ENCODE data around the gene FAM98C.
A peak's percentile ranks its signal among the peaks of the same experiment; 100 is the strongest.
"Not testable (repeated sequence)": the region's sequence is repeated elsewhere in the genome, so short reads cannot be mapped to it uniquely, and the experiment has no call there.

The FAM98C gene

DNA sequence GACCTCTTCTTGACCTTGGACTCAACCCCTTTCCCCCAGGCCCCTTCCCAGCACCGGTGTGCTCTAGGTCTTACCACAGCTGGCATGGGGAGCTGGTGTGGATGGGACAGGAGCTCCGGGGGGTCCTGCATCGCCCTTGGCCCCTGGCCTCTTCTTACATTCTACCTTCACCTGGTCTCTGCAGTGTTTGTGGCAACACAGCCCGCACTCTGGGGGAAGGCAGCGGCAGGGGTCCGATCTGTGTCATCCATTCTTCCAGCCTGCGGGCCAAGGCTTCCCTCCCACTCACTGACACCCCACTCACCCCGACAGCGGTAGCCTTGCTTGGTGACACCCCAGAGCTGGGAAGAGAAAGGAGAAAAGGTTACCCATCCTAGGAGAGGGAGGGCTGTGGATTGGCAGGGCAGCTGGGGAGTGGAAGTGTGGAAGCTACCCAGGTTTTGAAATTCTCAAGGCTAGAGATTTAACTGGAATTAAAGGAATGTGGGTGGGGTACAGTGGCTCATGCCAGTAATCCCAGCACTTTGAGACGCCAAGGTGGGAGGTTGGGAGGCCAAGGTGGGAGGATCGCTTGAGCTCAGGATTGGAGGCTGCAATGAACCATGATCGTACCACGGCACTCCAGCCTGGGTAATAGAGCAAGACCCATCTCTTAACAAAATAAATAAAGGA lies 8.3 kb downstream of the FAM98C start:
- Histone ChIP-seq H2BK12ac (ENCODE audit: low read length in 2 of 2) (no peak overlapping the region), H2BK15ac (ENCODE audit: low read depth, poor library complexity, severe bottlenecking) (no peak overlapping the region), H3K23ac (ENCODE audit: low read length in 2 of 2) (no peak overlapping the region), H3K9me3 (ENCODE audit: control insufficient read depth, low read length) (no peaks in the 10 kb centered on the region), H2AK5ac (ENCODE audit: low read length, severe bottlenecking) (no peak overlapping the region), H3K4me2 (ENCODE audit: low read length, poor library complexity, severe bottlenecking) (no peak overlapping the region), H3K9ac (ENCODE audit: low read length) (no peak overlapping the region), H3K36me3 (ENCODE audit: control insufficient read depth in 1 of 2, insufficient read depth in 2 of 2, low read depth in 1 of 2, low read length in 2 of 2) (peaks cover 9 to 10% of the 10 kb centered on the region in 2 experiments), H3K27me3 (ENCODE audit: control insufficient read depth in 1 of 2, insufficient read depth in 1 of 2, low read length in 2 of 2) (peaks cover 0 to 14% of the 10 kb centered on the region in 2 experiments), H3K14ac (ENCODE audit: low read length in 2 of 2) (no peak overlapping the region), H3K18ac (ENCODE audit: low read depth in 1 of 2, low read length in 2 of 2) (no peak overlapping the region), H3K4me3 (ENCODE audit: insufficient read depth in 1 of 2, low read depth in 1 of 2, low read length in 2 of 2) (peak overlapping the region in 1 of 2 experiments; percentile 10), H3K4me1 (ENCODE audit: control insufficient read depth, insufficient read depth, low read depth, low read length) (peaks cover 4% of the 10 kb centered on the region), H2BK5ac (ENCODE audit: low read depth, low read length, poor library complexity, severe bottlenecking) (no peak overlapping the region), H3K4ac (ENCODE audit: low read depth in 1 of 2, low read length in 2 of 2) (no peak overlapping the region), H2BK120ac (ENCODE audit: low read depth, low read length) (no peak overlapping the region), H4K8ac (ENCODE audit: low read length) (no peak overlapping the region), H4K91ac (ENCODE audit: low read length) (no peak overlapping the region), H3K27ac (ENCODE audit: low read length, poor library complexity, severe bottlenecking) (no peak overlapping the region), H3K79me1 (replicated peaks; ENCODE audit: low read length, poor library complexity, severe bottlenecking) (no peaks in the 10 kb centered on the region), H2AFZ (ENCODE audit: low read depth, low read length) (no peak overlapping the region)
- no peak for DNase-seq
- 92% methylated on average over 9 of the region's 13 CpGs for WGBS

DNA sequence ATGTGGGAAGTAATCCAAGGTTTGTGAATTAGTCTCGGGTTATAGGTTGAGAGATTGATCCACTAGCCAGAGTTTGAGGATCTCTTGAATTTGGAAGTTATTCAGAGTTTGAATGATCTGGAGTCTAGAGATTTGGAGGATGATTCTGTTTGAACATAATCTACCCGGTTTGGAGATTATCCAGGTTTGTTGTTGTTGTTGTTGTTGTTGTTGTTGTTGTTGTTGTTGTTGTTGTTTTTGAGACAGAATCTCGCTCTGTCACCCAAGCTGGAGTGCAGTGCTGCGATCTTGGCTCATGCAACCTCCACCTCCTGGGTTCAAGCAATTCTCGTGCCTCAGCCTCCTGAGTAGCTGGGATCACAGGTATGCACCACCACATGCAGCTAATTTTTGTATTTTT lies 9.0 kb downstream of the FAM98C start:
- H2AFZ ChIP-seq (ENCODE audit: low read depth, low read length); H3K18ac ChIP-seq (ENCODE audit: low read depth in 1 of 2, low read length in 2 of 2); H2BK12ac ChIP-seq (ENCODE audit: low read length in 2 of 2); H3K9ac ChIP-seq (ENCODE audit: low read length); H2BK5ac ChIP-seq (ENCODE audit: low read depth, low read length, poor library complexity, severe bottlenecking); H3K36me3 ChIP-seq (ENCODE audit: control insufficient read depth in 1 of 2, insufficient read depth in 2 of 2, low read depth in 1 of 2, low read length in 2 of 2); H3K4ac ChIP-seq (ENCODE audit: low read depth in 1 of 2, low read length in 2 of 2); H3K27ac ChIP-seq (ENCODE audit: low read length, poor library complexity, severe bottlenecking); H3K79me1 ChIP-seq (replicated peaks; ENCODE audit: low read length, poor library complexity, severe bottlenecking); DNase-seq; H3K4me1 ChIP-seq (ENCODE audit: control insufficient read depth, insufficient read depth, low read depth, low read length); H2BK120ac ChIP-seq (ENCODE audit: low read depth, low read length); H4K91ac ChIP-seq (ENCODE audit: low read length); H4K8ac ChIP-seq (ENCODE audit: low read length); H3K23ac ChIP-seq (ENCODE audit: low read length in 2 of 2); H3K14ac ChIP-seq (ENCODE audit: low read length in 2 of 2); H3K9me3 ChIP-seq (ENCODE audit: control insufficient read depth, low read length); H2AK5ac ChIP-seq (ENCODE audit: low read length, severe bottlenecking); H3K4me3 ChIP-seq (ENCODE audit: insufficient read depth in 1 of 2, low read depth in 1 of 2, low read length in 2 of 2); H3K4me2 ChIP-seq (ENCODE audit: low read length, poor library complexity, severe bottlenecking); H2BK15ac ChIP-seq (ENCODE audit: low read depth, poor library complexity, severe bottlenecking): not testable (repeated sequence)
- peaks cover 4 to 19% of the 10 kb centered on the region in 2 experiments for H3K27me3 ChIP-seq (ENCODE audit: control insufficient read depth in 1 of 2, insufficient read depth in 1 of 2, low read length in 2 of 2)
- 85% methylated on average over 5 of the region's 5 CpGs for WGBS

DNA sequence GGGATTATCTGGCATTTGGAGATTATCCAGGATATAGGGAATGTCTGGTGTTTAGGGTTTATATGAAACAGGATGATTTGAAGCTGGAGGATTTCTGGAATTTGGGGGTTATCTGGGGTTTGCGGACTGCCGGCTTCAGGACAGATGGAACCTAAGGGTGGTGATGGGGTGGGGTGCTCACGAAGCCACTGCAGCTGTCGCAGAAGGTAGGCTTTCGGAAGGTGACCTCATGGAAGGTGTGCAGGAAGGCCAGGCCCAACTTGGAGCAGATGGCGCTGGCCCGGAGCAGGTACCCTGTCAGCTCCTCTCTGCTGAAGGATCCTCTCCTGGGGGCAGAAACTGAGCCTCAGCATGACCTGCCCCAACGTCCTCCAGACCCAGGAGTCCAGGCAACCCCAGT lies 9.6 kb downstream of the FAM98C start:
- no peak overlapping the region for H4K91ac ChIP-seq (ENCODE audit: low read length)
- peaks cover 4% of the 10 kb centered on the region for H3K4me1 ChIP-seq (ENCODE audit: control insufficient read depth, insufficient read depth, low read depth, low read length)
- H2AK5ac ChIP-seq (ENCODE audit: low read length, severe bottlenecking): no peak overlapping the region
- 91% methylated on average over 8 of the region's 8 CpGs for WGBS
- H3K4ac ChIP-seq (ENCODE audit: low read depth in 1 of 2, low read length in 2 of 2): no peak overlapping the region
- H3K36me3 ChIP-seq (ENCODE audit: control insufficient read depth in 1 of 2, insufficient read depth in 2 of 2, low read depth in 1 of 2, low read length in 2 of 2): no peaks in the 10 kb centered on the region
- DNase-seq: no peak
- no peak overlapping the region for H3K27ac ChIP-seq (ENCODE audit: low read length, poor library complexity, severe bottlenecking)
- no peak overlapping the region for H3K4me3 ChIP-seq (ENCODE audit: insufficient read depth in 1 of 2, low read depth in 1 of 2, low read length in 2 of 2)
- H3K27me3 ChIP-seq (ENCODE audit: control insufficient read depth in 1 of 2, insufficient read depth in 1 of 2, low read length in 2 of 2): peaks cover 10 to 25% of the 10 kb centered on the region in 2 experiments
- H2BK12ac ChIP-seq (ENCODE audit: low read length in 2 of 2): no peak overlapping the region
- H3K79me1 ChIP-seq (replicated peaks; ENCODE audit: low read length, poor library complexity, severe bottlenecking): no peaks in the 10 kb centered on the region
- no peak overlapping the region for H2BK120ac ChIP-seq (ENCODE audit: low read depth, low read length)
- no peak overlapping the region for H3K14ac ChIP-seq (ENCODE audit: low read length in 2 of 2)
- H2BK5ac ChIP-seq (ENCODE audit: low read depth, low read length, poor library complexity, severe bottlenecking): no peak overlapping the region
- H2BK15ac ChIP-seq (ENCODE audit: low read depth, poor library complexity, severe bottlenecking): no peak overlapping the region
- H3K23ac ChIP-seq (ENCODE audit: low read length in 2 of 2): no peak overlapping the region
- no peak overlapping the region for H4K8ac ChIP-seq (ENCODE audit: low read length)
- no peak overlapping the region for H3K18ac ChIP-seq (ENCODE audit: low read depth in 1 of 2, low read length in 2 of 2)
- no peaks in the 10 kb centered on the region for H3K9me3 ChIP-seq (ENCODE audit: control insufficient read depth, low read length)
- no peak overlapping the region for H2AFZ ChIP-seq (ENCODE audit: low read depth, low read length)
- no peak overlapping the region for H3K9ac ChIP-seq (ENCODE audit: low read length)
- no peak overlapping the region for H3K4me2 ChIP-seq (ENCODE audit: low read length, poor library complexity, severe bottlenecking)

DNA sequence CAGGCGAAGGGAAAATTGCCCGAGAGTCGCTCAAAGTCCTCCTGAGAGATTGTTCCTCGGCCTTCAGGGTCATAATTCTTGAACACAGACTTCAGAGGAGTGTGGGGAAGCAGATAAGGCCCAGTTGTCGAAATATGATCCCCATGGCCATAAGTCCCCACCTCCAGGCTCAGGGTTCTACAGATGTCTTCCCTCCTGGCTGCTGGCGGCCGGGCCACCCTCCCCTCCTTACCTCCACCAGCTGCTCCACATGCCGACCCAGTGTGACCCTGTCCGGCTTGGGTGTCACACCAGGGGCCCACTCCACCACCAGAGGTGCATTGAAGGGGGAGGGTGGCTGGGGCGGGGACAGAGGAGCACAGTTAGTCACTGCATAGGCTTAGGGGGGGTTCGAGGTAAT lies 10.1 kb downstream of the FAM98C start:
- H2BK5ac ChIP-seq (ENCODE audit: low read depth, low read length, poor library complexity, severe bottlenecking): no peak overlapping the region
- H3K36me3 ChIP-seq (ENCODE audit: control insufficient read depth in 1 of 2, insufficient read depth in 2 of 2, low read depth in 1 of 2, low read length in 2 of 2): no peaks in the 10 kb centered on the region
- H3K4me3 ChIP-seq (ENCODE audit: insufficient read depth in 1 of 2, low read depth in 1 of 2, low read length in 2 of 2): no peak overlapping the region
- H3K14ac ChIP-seq (ENCODE audit: low read length in 2 of 2): no peak overlapping the region
- H3K9me3 ChIP-seq (ENCODE audit: control insufficient read depth, low read length): no peaks in the 10 kb centered on the region
- no peak overlapping the region for H4K91ac ChIP-seq (ENCODE audit: low read length)
- DNase-seq: no peak
- H3K27ac ChIP-seq (ENCODE audit: low read length, poor library complexity, severe bottlenecking): no peak overlapping the region
- no peak overlapping the region for H3K4ac ChIP-seq (ENCODE audit: low read depth in 1 of 2, low read length in 2 of 2)
- H2AFZ ChIP-seq (ENCODE audit: low read depth, low read length): no peak overlapping the region
- no peak overlapping the region for H2BK12ac ChIP-seq (ENCODE audit: low read length in 2 of 2)
- peaks cover 8% of the 10 kb centered on the region for H3K4me1 ChIP-seq (ENCODE audit: control insufficient read depth, insufficient read depth, low read depth, low read length)
- H3K79me1 ChIP-seq (replicated peaks; ENCODE audit: low read length, poor library complexity, severe bottlenecking): no peaks in the 10 kb centered on the region
- 70% methylated on average over 8 of the region's 11 CpGs for WGBS
- H3K4me2 ChIP-seq (ENCODE audit: low read length, poor library complexity, severe bottlenecking): no peak overlapping the region
- no peak overlapping the region for H4K8ac ChIP-seq (ENCODE audit: low read length)
- H2AK5ac ChIP-seq (ENCODE audit: low read length, severe bottlenecking): no peak overlapping the region
- H3K9ac ChIP-seq (ENCODE audit: low read length): no peak overlapping the region
- H3K23ac ChIP-seq (ENCODE audit: low read length in 2 of 2): no peak overlapping the region
- no peak overlapping the region for H2BK120ac ChIP-seq (ENCODE audit: low read depth, low read length)
- no peak overlapping the region for H3K18ac ChIP-seq (ENCODE audit: low read depth in 1 of 2, low read length in 2 of 2)
- H3K27me3 ChIP-seq (ENCODE audit: control insufficient read depth in 1 of 2, insufficient read depth in 1 of 2, low read length in 2 of 2): peaks cover 14 to 30% of the 10 kb centered on the region in 2 experiments
- H2BK15ac ChIP-seq (ENCODE audit: low read depth, poor library complexity, severe bottlenecking): no peak overlapping the region
